Hematopoietic multipotent progenitor cell treated with erythropoietin and hydrocortisone succinate and interleukin-3 and kit ligand, for 6 days (in vitro differentiated cells): ENCODE measurements around the gene CNTN4.
"Not testable (repeated sequence)": the region's sequence is repeated elsewhere in the genome, so short reads cannot be mapped to it uniquely, and the experiment has no call there.

Source experiments
- DNase-seq: peaks from one replicate; pipeline ENCODE4 v3.0.0-alpha.2; 2015

Gene CNTN4

DNA sequence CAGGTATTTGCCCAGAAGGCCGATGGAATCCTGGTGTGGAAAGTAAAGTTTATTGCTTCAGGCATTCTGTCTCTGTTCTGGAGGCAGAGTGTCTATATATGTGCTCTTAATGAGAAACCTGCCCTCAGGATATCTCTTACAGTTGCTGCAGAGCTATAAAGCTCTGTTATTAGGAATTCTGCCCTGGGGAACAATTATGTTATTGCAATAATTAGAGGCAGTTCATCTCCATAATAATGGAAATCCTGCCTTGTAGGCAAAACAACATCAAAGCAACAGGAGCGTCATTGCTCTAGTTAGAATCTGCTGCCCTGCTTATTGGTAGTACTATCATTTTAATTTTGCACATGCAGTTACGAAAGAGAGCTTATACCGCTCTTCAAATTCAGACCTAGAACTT, 835.9 kb downstream of the CNTN4 start:
- DNase-seq = no peak

DNA sequence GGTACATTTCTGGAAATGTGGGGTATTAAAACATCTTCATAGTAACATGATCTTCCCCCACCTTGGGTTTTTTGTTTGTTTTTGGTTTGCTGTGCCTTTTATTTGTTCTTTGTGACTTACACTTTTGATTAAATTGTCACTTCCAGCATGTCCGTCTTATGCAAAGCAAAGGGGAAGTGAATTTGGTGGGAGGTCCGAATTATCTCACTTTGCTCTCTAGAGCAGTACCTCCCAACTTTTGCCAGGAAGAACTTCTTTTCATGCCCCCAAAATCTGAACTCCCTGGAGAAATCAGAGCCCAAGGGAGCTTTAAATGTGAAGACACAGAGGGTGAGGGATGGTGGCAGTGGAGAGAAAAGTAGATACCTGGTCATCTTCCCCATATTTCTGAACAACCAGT, 838.4 kb downstream of the CNTN4 start:
- DNase-seq = no peak

DNA sequence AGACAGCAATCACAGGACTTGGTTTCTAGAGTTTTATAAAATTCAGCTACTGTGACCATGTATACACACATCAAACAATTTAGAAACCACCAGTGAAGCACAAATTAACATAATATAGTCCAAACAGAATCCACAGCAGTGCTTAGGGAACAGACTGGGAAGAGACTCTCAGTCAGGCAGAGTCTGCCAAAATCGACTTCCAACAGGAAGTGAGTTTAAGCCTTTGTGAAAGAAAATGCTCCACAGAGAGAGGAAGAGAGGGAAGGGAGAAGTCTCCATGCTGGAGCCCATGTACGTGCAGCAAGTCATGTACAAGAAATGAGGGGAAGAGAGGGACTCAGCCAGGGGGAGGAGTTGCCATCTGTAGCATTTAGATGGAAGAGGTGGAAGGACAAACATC, 838.9 kb downstream of the CNTN4 start:
- no peak for DNase-seq

DNA sequence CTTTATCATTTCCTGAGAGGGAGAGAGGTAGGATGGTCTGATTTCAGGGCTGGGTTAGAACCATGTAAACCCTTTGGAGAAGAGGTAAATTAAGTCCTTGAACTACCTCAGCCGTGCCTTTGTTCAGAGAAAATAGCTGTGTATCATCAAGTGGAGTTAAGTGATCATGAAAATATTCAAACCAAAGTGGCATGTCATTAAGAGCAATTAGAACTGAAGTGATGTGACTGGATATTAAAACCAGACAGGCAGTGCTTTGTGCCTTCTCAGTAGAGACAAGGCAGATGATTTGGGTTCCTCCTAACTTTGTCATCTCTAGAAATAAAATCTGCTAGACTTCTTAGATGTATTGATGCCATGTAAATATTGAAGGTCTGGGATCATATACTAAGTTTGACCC, 840.0 kb downstream of the CNTN4 start:
- DNase-seq = no peak

- DNase-seq = no peak
Measured at GRCh38 chr3:2940062-2940461, 841.4 kb downstream of the CNTN4 start.

GRCh38 chr3:2944628-2945027, 846.0 kb downstream of the CNTN4 start:
- no peak for DNase-seq

DNA sequence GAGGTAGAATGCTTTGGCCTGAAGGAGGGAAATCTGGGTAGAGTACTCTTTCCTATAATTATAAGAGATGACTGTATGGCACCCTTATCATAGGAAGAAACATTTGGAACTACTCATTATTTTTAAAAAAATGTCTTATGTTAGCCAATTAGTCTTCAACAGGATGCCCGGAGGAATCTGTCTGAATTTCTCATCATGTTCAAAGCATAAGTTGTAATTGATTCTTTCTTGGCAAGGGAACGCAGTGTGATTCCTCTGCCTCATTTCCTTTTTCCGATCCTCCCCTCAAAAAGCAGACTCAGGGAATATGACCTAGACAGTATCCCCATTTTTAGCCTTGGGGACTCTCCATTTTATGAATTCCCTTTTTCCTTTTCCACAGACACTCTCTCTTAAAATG, 846.5 kb downstream of the CNTN4 start:
- no peak for DNase-seq

DNA sequence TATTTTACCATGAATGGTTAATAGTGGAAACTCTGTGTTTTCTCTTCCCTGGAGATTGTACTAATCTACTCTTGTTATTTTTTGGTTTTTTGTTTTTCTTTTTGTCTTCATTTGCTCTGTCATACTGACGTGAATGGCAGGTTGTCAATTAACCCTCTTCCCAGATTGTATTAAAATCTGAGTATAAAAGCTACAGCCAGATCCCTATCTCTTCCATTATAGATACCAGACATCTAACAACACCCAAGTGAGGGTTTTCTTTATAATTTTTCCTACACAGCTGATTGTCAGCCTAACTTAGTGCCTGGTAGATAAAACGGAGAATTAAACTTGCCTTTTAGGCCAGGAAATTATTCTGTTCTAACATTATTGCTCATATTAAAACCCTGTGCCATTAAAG, 848.9 kb downstream of the CNTN4 start:
- DNase-seq = no peak

- DNase-seq = no peak
Measured at GRCh38 chr3:2948882-2949281, 850.2 kb downstream of the CNTN4 start.

GRCh38 chr3:2950159-2950558, 851.5 kb downstream of the CNTN4 start:
- no peak for DNase-seq

DNA sequence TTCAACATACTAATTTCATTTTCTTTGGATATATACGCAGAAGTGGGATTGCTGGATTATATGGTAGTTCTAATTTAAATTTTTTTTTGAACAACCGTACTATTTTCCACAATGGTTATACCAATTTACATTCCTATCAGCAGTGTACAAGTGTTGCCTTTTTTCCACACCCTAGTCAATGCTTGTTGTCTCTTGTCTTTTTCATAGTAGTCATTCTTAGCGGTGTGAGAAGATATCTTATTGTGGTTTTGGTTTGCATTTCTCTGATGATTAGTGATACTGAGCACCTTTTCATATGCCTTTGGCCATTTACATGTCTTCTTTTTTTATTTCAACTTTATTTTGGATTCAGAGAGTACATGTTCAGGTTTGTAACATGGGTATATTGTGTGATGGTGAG, 858.4 kb downstream of the CNTN4 start:
- no peak for DNase-seq

- DNase-seq = no peak
Measured at GRCh38 chr3:2958551-2958950, 859.9 kb downstream of the CNTN4 start.

- DNase-seq = no peak
Measured at GRCh38 chr3:2961576-2961975, 862.9 kb downstream of the CNTN4 start.

DNA sequence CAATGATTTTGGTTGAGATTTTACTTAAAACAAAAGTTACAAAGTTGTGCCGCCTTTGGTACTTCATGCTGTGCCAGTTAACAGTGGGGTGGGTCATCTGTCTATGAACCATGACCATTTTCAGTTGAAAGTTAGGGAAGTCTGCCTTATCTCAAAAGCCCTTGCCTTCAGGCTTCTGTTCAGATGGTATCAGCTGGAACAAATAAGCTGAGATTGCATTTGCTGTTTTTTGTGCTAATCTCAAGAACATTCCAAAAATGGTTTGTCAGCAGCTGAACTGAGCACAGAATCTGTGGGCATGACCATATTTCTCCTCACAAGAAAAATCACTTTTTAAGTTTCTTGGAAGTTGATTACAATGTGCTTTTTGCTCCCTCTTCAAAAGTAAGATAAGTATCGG, 869.2 kb downstream of the CNTN4 start:
- peak; percentile 14 for DNase-seq

- DNase-seq = no peak
Measured at GRCh38 chr3:2968475-2968874, 869.8 kb downstream of the CNTN4 start.

- no peak for DNase-seq
Measured at GRCh38 chr3:2976212-2976611, 877.5 kb downstream of the CNTN4 start.

DNA sequence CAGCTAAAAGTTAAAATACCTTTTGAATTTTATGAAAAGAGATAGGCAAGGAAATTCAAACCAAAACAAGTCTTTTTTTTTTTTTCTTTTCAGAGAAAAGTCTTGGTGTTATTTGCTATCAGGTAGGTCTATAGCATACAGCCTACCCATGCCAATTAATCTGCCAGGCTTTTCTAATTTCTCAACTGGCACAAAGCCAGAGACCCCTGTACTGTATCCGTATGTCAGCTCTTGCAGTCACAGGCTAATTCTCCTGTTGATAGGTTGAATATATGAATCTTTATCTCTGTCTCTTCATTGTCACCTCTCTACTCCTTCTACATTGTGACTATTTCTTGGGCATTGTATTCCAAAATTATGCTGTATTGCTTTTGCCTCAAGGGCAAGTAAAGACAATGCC, 878.1 kb downstream of the CNTN4 start:
- DNase-seq = no peak

DNA sequence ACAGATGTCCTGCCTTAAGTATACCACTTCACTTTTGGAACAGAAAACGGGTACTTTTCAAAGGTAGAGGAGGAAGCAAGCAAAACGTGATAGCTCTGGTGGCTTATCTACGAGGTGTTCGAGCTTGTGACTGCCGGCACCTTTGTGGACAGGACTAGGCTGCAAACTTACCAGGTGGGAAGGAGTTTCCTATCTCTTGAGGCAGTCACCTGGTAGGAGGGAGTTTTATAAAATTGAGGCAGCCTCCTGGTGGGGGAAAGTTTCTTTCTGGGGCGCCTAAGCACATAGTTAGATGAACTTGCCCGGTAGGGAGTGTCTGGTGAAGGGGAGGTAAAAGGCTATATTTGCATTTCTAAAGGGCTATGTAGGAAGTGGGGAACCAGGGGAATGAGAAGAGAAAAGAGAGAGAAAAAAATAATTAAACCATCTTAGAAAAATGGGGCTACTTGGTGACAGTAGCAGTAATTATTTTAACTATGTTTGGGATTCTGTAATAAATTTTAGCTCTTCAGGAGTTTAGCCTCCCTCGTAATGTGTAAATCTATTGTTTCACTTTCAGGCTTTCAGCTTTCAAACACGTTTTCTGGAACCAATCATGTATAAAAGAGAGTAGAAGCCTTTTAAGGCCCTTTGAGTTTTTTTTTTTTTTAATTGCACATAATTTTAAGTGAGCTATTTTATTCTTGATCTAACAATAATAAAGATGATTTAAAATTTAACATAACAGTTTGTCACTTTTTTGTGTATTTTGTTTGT, 880.5 kb downstream of the CNTN4 start:
- no peak for DNase-seq

DNA sequence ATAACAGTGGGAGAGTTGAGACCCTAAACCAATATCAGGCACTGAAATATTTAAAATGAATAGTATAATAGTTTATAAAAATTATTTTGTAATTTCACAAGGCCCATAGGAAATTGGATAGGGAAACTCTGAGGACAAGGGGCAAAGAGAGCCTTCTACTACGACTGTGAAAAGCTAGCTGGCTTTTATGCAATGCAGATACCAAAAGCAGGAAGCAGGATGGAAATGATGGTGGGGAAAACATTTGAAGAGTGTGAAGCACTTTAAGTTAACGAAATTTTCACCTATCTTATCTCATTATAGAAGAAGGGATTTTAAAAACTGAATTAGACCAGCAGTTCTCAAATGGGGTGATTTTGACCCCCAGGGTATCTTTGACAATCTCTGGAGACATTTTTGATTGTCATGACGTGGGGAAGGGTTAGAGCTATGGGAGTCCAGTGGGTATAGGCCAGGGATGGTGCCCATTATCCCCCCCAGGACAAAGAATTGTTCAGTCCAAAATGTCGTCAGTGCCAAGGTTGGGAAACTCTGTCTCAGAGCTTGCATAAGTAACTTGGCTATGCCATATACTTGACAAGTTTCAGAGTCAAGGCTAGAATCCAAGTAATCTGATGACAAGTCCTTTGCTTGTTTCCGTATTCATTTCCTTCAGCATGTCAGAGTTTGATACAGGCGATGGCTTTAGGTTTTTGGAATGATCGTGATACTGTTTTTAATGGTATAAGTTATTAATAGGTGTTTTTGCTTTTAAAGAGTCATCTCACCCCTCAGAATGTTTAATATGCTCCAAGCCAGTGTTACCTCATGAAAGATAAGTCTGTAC, 885.6 kb downstream of the CNTN4 start:
- DNase-seq = no peak

GRCh38 chr3:2984831-2985220, 886.2 kb downstream of the CNTN4 start:
- DNase-seq = no peak

DNA sequence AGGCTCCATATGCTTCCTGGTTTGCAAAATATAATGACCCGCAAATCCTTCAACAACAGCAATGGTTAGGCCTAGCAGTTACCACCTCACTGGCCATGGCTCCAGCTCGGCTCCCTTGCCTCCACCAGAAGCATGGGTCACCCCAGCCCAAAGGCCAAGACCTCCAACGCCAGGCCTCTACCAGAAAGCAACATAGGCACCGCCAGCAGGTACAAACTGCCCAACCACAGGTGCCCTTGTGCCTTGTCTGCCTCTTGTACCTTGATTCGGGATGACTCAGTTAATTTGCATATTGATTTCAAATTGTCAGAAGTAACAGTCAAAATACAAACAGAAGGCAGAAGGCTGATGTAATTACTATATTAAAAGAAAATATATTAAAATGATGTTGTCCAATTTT, 886.8 kb downstream of the CNTN4 start:
- no peak for DNase-seq

DNA sequence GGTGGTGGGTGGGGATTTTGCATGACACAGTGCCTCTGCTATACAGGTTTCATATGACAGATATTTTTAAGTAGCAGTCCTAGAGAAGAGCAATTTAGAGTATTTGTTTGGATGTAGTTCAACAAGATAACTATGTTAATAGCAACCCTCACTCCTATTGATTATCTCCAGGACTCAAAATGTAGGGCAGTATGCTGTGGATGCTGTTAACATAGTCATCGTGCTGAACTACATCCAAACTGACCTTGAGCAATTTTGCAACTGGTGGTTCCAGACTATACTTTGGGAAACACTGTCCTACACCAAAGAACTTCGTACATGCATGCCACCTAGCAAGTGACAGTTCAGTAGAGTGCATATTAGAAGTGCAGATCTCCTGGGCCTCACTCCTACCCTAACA, 893.9 kb downstream of the CNTN4 start:
- no peak for DNase-seq

DNA sequence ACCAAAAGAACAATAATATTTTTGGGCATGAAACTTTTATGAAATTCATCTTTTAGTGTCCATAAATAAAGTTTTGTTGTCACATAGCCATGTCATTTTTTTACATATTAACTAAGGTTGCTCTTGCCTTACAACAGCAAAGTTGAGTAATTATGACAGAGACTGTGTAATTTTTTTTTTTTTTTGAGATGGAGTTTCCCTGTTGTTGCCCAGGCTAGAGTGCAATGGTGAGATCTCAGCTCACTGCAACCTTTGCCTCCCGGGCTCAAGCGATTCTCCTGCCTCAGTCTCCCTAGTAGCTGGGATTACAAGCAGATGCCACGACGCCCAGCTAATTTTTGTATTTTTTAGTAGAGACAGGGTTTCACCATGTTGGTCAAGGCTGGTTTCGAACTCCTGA, 894.5 kb downstream of the CNTN4 start:
- DNase-seq = not testable (repeated sequence)

- no peak for DNase-seq
Measured at GRCh38 chr3:2993736-2994135, 895.1 kb downstream of the CNTN4 start.

DNA sequence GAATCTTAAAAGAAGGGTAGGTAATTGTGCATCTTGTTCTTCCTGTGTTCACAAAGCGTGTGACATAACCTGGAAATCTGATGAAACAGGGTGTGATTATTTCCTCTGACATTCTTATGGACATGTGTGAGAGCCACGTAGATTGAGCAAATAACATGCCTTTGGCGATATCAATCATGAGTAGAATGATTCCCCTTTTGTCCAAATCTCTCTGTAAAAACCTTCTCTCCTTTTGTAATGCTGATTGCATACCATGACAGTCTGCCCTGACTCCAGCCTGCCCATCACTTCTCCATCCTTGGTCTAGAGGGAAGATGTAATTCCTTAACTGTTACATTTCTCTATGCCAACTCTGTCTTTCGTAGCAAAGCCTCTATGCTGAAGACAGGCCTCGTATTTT, 896.5 kb downstream of the CNTN4 start:
- no peak for DNase-seq
